B cell (primary cell): ENCODE measurements around the gene HNRNPLL. TPM values are rescaled to one million over a fixed set of nuclear protein-coding genes. Genes with fewer than 3 reads are reported as not detected.
A peak's percentile ranks its signal among the peaks of the same experiment; 100 is the strongest.

Experiments used
- ATAC-seq: fragments of 200-7000 bp; cut with Tn5 transposase; one replicate; pipeline ENCODE4 v1.10.0; 2021; ENCODE audit warnings: low read depth, mild to moderate bottlenecking, moderate number of reproducible peaks, moderate library complexity
- CTCF ChIA-PET: fragments of 350-600 bp; sonication (Branson Sonifier 250); formaldehyde crosslinking; loops from one replicate; lab custom pipeline; 2021; ENCODE audit warnings: antibody characterized with exemption, inconsistent platforms; lab: Charles Lee
- POLR2A ChIA-PET: fragments of 350-600 bp; sonication (Branson Sonifier 250); formaldehyde crosslinking; loops from one replicate; lab custom pipeline; 2021; ENCODE audit warnings: antibody characterized with exemption; lab: Charles Lee
- DNase-seq: peaks from one replicate; pipeline ENCODE4 v3.0.0; 2013
- H2AFZ ChIP-seq: 2 replicates; pipeline ENCODE4 v1.6.1; 2012; ENCODE audit warnings: mild to moderate bottlenecking, low read depth, low read length; ENCODE audit not compliant: insufficient read depth, poor library complexity, severe bottlenecking
- H3K27ac ChIP-seq, 2 donors: 1 replicate in 1 of 2; 2 replicates in 1 of 2; pipeline ENCODE4 v1.5.1; 2012 to 2013; ENCODE audit warnings: low read length in 2 of 2, mild to moderate bottlenecking in 2 of 2, moderate library complexity in 1 of 2
- H3K27me3 ChIP-seq, 4 experiments: fragments of 200-600 bp in 1 of 4; sonication (generic) in 1 of 4; replicated peaks in 1 of 4; 1 replicate in 2 of 4; 2 replicates in 2 of 4; pipeline versions ENCODE4 v1.6.1 to v1.7.0; 2013 to 2016; ENCODE audit warnings: low read length in 3 of 4, mild to moderate bottlenecking in 2 of 4, mixed read lengths in 1 of 4, moderate library complexity in 1 of 4; ENCODE audit not compliant: insufficient read depth in 4 of 4, control insufficient read depth in 3 of 4; ENCODE audit errors: control extremely low read depth in 1 of 4
- H3K36me3 ChIP-seq, 2 experiments: replicated peaks in 1 of 2; 1 replicate in 1 of 2; 2 replicates in 1 of 2; pipeline versions ENCODE4 v1.6.1 to v1.7.1; 2013; ENCODE audit warnings: low read length in 1 of 2; ENCODE audit not compliant: insufficient read depth in 2 of 2, control insufficient read depth in 1 of 2; ENCODE audit errors: control extremely low read depth in 1 of 2, extremely low read depth in 1 of 2
- H3K4me1 ChIP-seq, 2 donors: fragments of 200-600 bp in 1 of 2; sonication (generic) in 1 of 2; 1 replicate in 1 of 2; 2 replicates in 1 of 2; pipeline versions ENCODE4 v1.5.1 to v1.6.1; 2013 to 2017; ENCODE audit warnings: low read length in 2 of 2; ENCODE audit not compliant: control insufficient read depth in 2 of 2, insufficient read depth in 2 of 2
- H3K4me2 ChIP-seq: replicated peaks from 2 replicates; pipeline ENCODE3; 2012; ENCODE audit warnings: mild to moderate bottlenecking, low read depth, low read length; ENCODE audit not compliant: poor library complexity, severe bottlenecking
- H3K4me3 ChIP-seq, 5 experiments: fragments of 200-600 bp in 1 of 5; sonication (generic) in 1 of 5; 1 replicate in 3 of 5; 2 replicates in 2 of 5; pipeline versions ENCODE4 v1.5.1 to v1.7.0; 2011 to 2016; ENCODE audit warnings: low read length in 4 of 5, mild to moderate bottlenecking in 4 of 5, low read depth in 2 of 5, control low read depth in 1 of 5, moderate library complexity in 1 of 5; ENCODE audit not compliant: insufficient read depth in 1 of 5; ENCODE audit errors: control extremely low read depth in 1 of 5, extremely low read depth in 1 of 5
- H3K79me2 ChIP-seq: fragments of 200-600 bp; sonication (generic); one replicate; pipeline ENCODE4 v1.6.0; 2016; ENCODE audit warnings: low read length; ENCODE audit not compliant: control insufficient read depth, insufficient read depth
- H3K9ac ChIP-seq: fragments of 200-600 bp; sonication (generic); 2 replicates; pipeline ENCODE4 v1.6.1; 2017; ENCODE audit warnings: mild to moderate bottlenecking, low read length, moderate library complexity
- H3K9me3 ChIP-seq, 3 donors: one replicate each; pipeline versions ENCODE4 v1.6.1 to v1.7.1; 2013; ENCODE audit warnings: low read length in 2 of 3; ENCODE audit not compliant: control insufficient read depth in 2 of 3, insufficient read depth in 1 of 3; ENCODE audit errors: control extremely low read depth in 1 of 3
- H4K20me1 ChIP-seq: 2 replicates; pipeline ENCODE4 v1.6.0; 2012; ENCODE audit warnings: mild to moderate bottlenecking, low read length; ENCODE audit not compliant: insufficient read depth, control insufficient read depth, poor library complexity, severe bottlenecking
- H3K27ac Mint-ChIP-seq: one replicate; pipeline ENCODE4 v1.8.0; 2021; ENCODE audit warnings: mixed read lengths
- H3K27me3 Mint-ChIP-seq: one replicate; pipeline ENCODE4 v1.8.0; 2021; ENCODE audit warnings: mixed read lengths
- H3K4me1 Mint-ChIP-seq: one replicate; pipeline ENCODE4 v1.8.0; 2021; ENCODE audit warnings: mixed read lengths
- H3K4me3 Mint-ChIP-seq: one replicate; pipeline ENCODE4 v1.8.0; 2021; ENCODE audit warnings: mixed read lengths
- H3K9me3 Mint-ChIP-seq: one replicate; pipeline ENCODE4 v1.8.0; 2022; ENCODE audit warnings: mixed read lengths; ENCODE audit not compliant: insufficient read depth
- CTCF ChIP-seq: fragments of 200-600 bp; IDR thresholded peaks from one replicate; pipeline ENCODE4 v1.8.0; 2022; ENCODE audit warnings: antibody characterized with exemption, mild to moderate bottlenecking
- EZH2 ChIP-seq: IDR thresholded peaks from 2 replicates; pipeline ENCODE4 v1.6.1; 2012; ENCODE audit warnings: borderline replicate concordance, low read depth, mild to moderate bottlenecking, moderate library complexity, low read length; ENCODE audit not compliant: insufficient read depth, poor library complexity, severe bottlenecking
- WGBS: methylation state at CpG from one replicate; pipeline ENCODE4 v1.1.5; 2013; ENCODE audit warnings: missing lambda C conversion rate; ENCODE audit not compliant: insufficient coverage; 5-methylcytosine and 5-hydroxymethylcytosine counted together
- intact Hi-C: fragments of 100-400 bp; cut with micrococcal nuclease; formaldehyde crosslinking; loops from one replicate; pipeline ENCODE4 v1.10.0; 2022
- polyA plus RNA-seq: library from polyadenylated mRNA; depleted of rRNA; stranded (reverse); fragments of >200 nt; gene quantifications from 2 replicates; pipeline ENCODE4 v1.2.3, GENCODE V29; 2012
- total RNA-seq, 2 donors: library from RNA; stranded (reverse); fragments of 120-200 nt in 1 of 2; gene quantifications; 1 replicate in 1 of 2; 2 replicates in 1 of 2; pipeline versions ENCODE4 v1.2.3 to v1.2.4, GENCODE V29; 2013 to 2022

HNRNPLL gene
- total and polyA plus RNA-seq, 2 donors (not counting 1 experiment from before 2014, with no cell fraction given): 2.1 to 6.7 TPM

DNA sequence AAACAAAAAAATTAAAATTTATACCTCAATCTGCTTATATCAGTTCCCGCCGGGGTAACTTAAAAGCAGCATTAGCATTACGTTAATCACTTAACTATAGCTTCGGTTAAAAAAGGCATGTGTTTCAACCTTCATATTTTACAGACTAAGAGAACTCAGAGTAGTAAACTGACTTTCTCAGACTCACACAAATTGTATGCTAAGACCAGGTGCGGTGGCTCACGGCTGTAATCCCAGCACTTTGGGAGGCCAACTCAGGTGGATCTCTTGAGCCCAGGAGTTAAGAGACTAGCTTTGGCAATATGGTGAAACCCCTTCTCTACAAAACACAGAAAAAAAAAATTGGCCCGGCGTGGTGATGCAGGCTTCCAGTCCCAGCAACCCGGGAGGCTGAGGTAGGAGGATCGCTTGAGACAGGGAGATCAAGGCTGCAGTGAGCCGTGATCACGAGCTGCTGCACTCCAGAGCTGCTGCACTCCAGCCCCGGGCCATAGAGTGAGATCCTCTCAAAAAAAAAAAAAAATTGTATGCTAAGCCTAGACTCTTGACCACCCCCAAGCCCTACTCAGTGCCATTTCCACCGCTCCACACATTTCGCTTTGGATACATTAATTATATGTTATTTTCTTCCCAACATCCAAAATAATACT lies 2.4 kb downstream of the HNRNPLL start:
- Histone ChIP-seq H3K27me3 (peaks cover 0 to 31% (median 19%) of the 10 kb centered on the region in 4 experiments), H3K4me2 (no peak overlapping the region), H3K9me3 (peaks cover 0 to 9% (median 0%) of the 10 kb centered on the region in 3 donors), H3K36me3 (no peaks in the 10 kb centered on the region), H2AFZ (no peak overlapping the region), H3K4me3 (no peak overlapping the region), H3K27ac (no peak overlapping the region), H3K9ac (no peak overlapping the region), H3K79me2 (no peaks in the 10 kb centered on the region), H3K4me1 (peaks cover 8 to 19% of the 10 kb centered on the region in 2 donors), H4K20me1 (no peaks in the 10 kb centered on the region)
- ChIA-PET CTCF (interaction anchor here (1.3 to 1.9 kb wide), 2 partner anchors 19 to 65 kb away, joined by 3 to 7 read pairs; no protein-coding TSS in a partner anchor), POLR2A (interaction anchor here (0.6 kb wide), 1 partner anchor 711 kb away, joined by 10 read pairs; no protein-coding TSS in a partner anchor)
- DNase-seq (no peak), ATAC-seq (no peak)
- TF ChIP-seq EZH2 (no peak), CTCF (no peak)
- Mint-ChIP-seq H3K4me3 (peak overlapping the region; percentile 29), H3K4me1 (peaks cover 15% of the 10 kb centered on the region), H3K27ac (no peak overlapping the region), H3K27me3 (peaks cover 37% of the 10 kb centered on the region), H3K9me3 (no peaks in the 10 kb centered on the region)
- WGBS: 97% methylated on average over 6 of the region's 15 CpGs
- intact Hi-C loops: loop anchor here (5.0 kb wide), 2 partner anchors 63 to 223 kb away; partner anchors contain the start of gene ATL2

GRCh38 chr2:38599706-38600105 lies 3.0 kb downstream of the HNRNPLL start:
- Histone ChIP-seq H3K4me2 (no peak overlapping the region), H3K27me3 (peaks cover 0 to 27% (median 14%) of the 10 kb centered on the region in 4 experiments), H3K79me2 (no peaks in the 10 kb centered on the region), H4K20me1 (no peaks in the 10 kb centered on the region), H3K4me1 (peaks cover 8 to 19% of the 10 kb centered on the region in 2 donors), H3K27ac (no peak overlapping the region), H2AFZ (no peak overlapping the region), H3K9ac (no peak overlapping the region), H3K9me3 (peaks cover 0 to 11% (median 0%) of the 10 kb centered on the region in 3 donors), H3K4me3 (no peak overlapping the region), H3K36me3 (no peaks in the 10 kb centered on the region)
- no CpG with 5 or more reads among the region's 4 CpGs for WGBS
- TF ChIP-seq CTCF (no peak), EZH2 (no peak)
- Mint-ChIP-seq H3K4me1 (peaks cover 15% of the 10 kb centered on the region), H3K9me3 (no peaks in the 10 kb centered on the region), H3K4me3 (no peak overlapping the region), H3K27ac (no peak overlapping the region), H3K27me3 (peaks cover 32% of the 10 kb centered on the region)
- POLR2A ChIA-PET: no interaction called here
- DNase-seq (no peak), ATAC-seq (no peak)
- CTCF ChIA-PET: no interaction called here
- intact Hi-C loops: loop anchor here (5.0 kb wide), 2 partner anchors 62 to 222 kb away; partner anchors contain the start of gene ATL2
